ENCODE data around the gene CINP. TPM values are rescaled to one million over a fixed set of nuclear protein-coding genes. Genes with fewer than 3 reads are reported as not detected.

Gene CINP
- total and polyA plus RNA-seq, 2 donors from 2014 or later: 32.1 to 49.3 TPM

GRCh38 chr14:102387086-102387485 lies 24.4 kb upstream of the CINP start:
- no peak overlapping the region for H3K4me3 ChIP-seq (ENCODE audit: low read length in 3 of 3)
- H3K27ac ChIP-seq (ENCODE audit: low read depth in 2 of 2, low read length in 2 of 2): no peak overlapping the region
- no peaks in the 10 kb centered on the region for H3K27me3 ChIP-seq (ENCODE audit: control insufficient read depth, insufficient read depth, low read length)
- intact Hi-C loops (cut with DNase I): no loop called here
- TF ChIP-seq CTCF (IDR thresholded peaks at IDR 0.05; ENCODE audit: borderline replicate concordance, extremely low read depth, insufficient read depth): no peak
- DNase-seq (no peak), FAIRE-seq (no peak)
- no peak overlapping the region for H3K9ac ChIP-seq (ENCODE audit: low read length in 3 of 3)
- H3K36me3 ChIP-seq (ENCODE audit: control insufficient read depth in 2 of 3, insufficient read depth in 3 of 3, low read length in 3 of 3): peaks cover 2 to 3% (median 2%) of the 10 kb centered on the region in 3 donors
- no peaks in the 10 kb centered on the region for H3K9me3 ChIP-seq (ENCODE audit: control insufficient read depth in 2 of 3, insufficient read depth in 1 of 3, low read length in 3 of 3)
- no peaks in the 10 kb centered on the region for H3K4me1 ChIP-seq (ENCODE audit: control insufficient read depth in 2 of 3, insufficient read depth in 2 of 3, low read depth in 1 of 3, low read length in 3 of 3)

GRCh38 chr14:102378830-102379229 lies 16.1 kb upstream of the CINP start:
- H3K36me3 ChIP-seq (ENCODE audit: control insufficient read depth in 2 of 3, insufficient read depth in 3 of 3, low read length in 3 of 3): peaks cover 0 to 3% (median 2%) of the 10 kb centered on the region in 3 donors
- no peak for FAIRE-seq
- intact Hi-C loops (cut with DNase I): no loop called here

GRCh38 chr14:102377696-102378095 lies 15.0 kb upstream of the CINP start:
- TF ChIP-seq CTCF (IDR thresholded peaks at IDR 0.05; ENCODE audit: borderline replicate concordance, extremely low read depth, insufficient read depth): no peak
- H3K4me1 ChIP-seq (ENCODE audit: control insufficient read depth in 2 of 3, insufficient read depth in 2 of 3, low read depth in 1 of 3, low read length in 3 of 3): no peaks in the 10 kb centered on the region
- no peak overlapping the region for H3K9ac ChIP-seq (ENCODE audit: low read length in 3 of 3)
- H3K27ac ChIP-seq (ENCODE audit: low read depth in 2 of 2, low read length in 2 of 2): no peak overlapping the region
- FAIRE-seq: no peak
- intact Hi-C loops (cut with DNase I): no loop called here
- no peak for DNase-seq
- H3K27me3 ChIP-seq (ENCODE audit: control insufficient read depth, insufficient read depth, low read length): no peaks in the 10 kb centered on the region
- peaks cover 0 to 3% (median 2%) of the 10 kb centered on the region in 3 donors for H3K36me3 ChIP-seq (ENCODE audit: control insufficient read depth in 2 of 3, insufficient read depth in 3 of 3, low read length in 3 of 3)
- no peaks in the 10 kb centered on the region for H3K9me3 ChIP-seq (ENCODE audit: control insufficient read depth in 2 of 3, insufficient read depth in 1 of 3, low read length in 3 of 3)
- no peak overlapping the region for H3K4me3 ChIP-seq (ENCODE audit: low read length in 3 of 3)

More at GRCh38 chr14:102378830-102379229, 16.1 kb upstream of the CINP start:
- no peak for DNase-seq
- Histone ChIP-seq H3K9ac (ENCODE audit: low read length in 3 of 3) (no peak overlapping the region), H3K4me3 (ENCODE audit: low read length in 3 of 3) (no peak overlapping the region), H3K9me3 (ENCODE audit: control insufficient read depth in 2 of 3, insufficient read depth in 1 of 3, low read length in 3 of 3) (no peaks in the 10 kb centered on the region), H3K4me1 (ENCODE audit: control insufficient read depth in 2 of 3, insufficient read depth in 2 of 3, low read depth in 1 of 3, low read length in 3 of 3) (no peaks in the 10 kb centered on the region), H3K27me3 (ENCODE audit: control insufficient read depth, insufficient read depth, low read length) (no peaks in the 10 kb centered on the region), H3K27ac (ENCODE audit: low read depth in 2 of 2, low read length in 2 of 2) (no peak overlapping the region)
- TF ChIP-seq CTCF (IDR thresholded peaks at IDR 0.05; ENCODE audit: borderline replicate concordance, extremely low read depth, insufficient read depth): no peak

GRCh38 chr14:102375119-102375518 lies 12.4 kb upstream of the CINP start:
- Histone ChIP-seq H3K4me3 (ENCODE audit: low read length in 3 of 3) (no peak overlapping the region), H3K27ac (ENCODE audit: low read depth in 2 of 2, low read length in 2 of 2) (no peak overlapping the region), H3K9me3 (ENCODE audit: control insufficient read depth in 2 of 3, insufficient read depth in 1 of 3, low read length in 3 of 3) (no peaks in the 10 kb centered on the region), H3K36me3 (ENCODE audit: control insufficient read depth in 2 of 3, insufficient read depth in 3 of 3, low read length in 3 of 3) (peaks cover 0 to 3% (median 2%) of the 10 kb centered on the region in 3 donors), H3K4me1 (ENCODE audit: control insufficient read depth in 2 of 3, insufficient read depth in 2 of 3, low read depth in 1 of 3, low read length in 3 of 3) (no peaks in the 10 kb centered on the region), H3K27me3 (ENCODE audit: control insufficient read depth, insufficient read depth, low read length) (no peaks in the 10 kb centered on the region), H3K9ac (ENCODE audit: low read length in 3 of 3) (no peak overlapping the region)
- DNase-seq (no peak), FAIRE-seq (no peak)
- intact Hi-C loops (cut with DNase I): no loop called here
- no peak for TF ChIP-seq CTCF (IDR thresholded peaks at IDR 0.05; ENCODE audit: borderline replicate concordance, extremely low read depth, insufficient read depth)
